Tibial artery (tissue), 4 donors: ENCODE results near the gene PARVA.

Experiments
- DNase-seq, 2 donors: peaks; one replicate each; pipeline ENCODE4 v3.0.0-alpha.2; 2019
- H3K27ac ChIP-seq, 2 donors: fragments of 200-600 bp; sonication (generic) in 1 of 2; 1 replicate in 1 of 2; 2 replicates in 1 of 2; pipeline ENCODE4 v1.5.1; 2018 to 2019; ENCODE audit warnings: mild to moderate bottlenecking in 1 of 2
- H3K27me3 ChIP-seq, 2 donors: fragments of 200-600 bp; sonication (generic) in 1 of 2; one replicate each; pipeline versions ENCODE4 v1.5.1 to v1.6.0; 2016 to 2019
- H3K36me3 ChIP-seq, 3 donors: fragments of 200-600 bp; sonication (generic) in 2 of 3; one replicate each; pipeline ENCODE4 v1.5.1; 2016 to 2019; ENCODE audit warnings: mild to moderate bottlenecking in 2 of 3
- H3K4me1 ChIP-seq, 4 donors: fragments of 200-600 bp; sonication (generic) in 2 of 4; 1 replicate in 3 of 4; 2 replicates in 1 of 4; pipeline ENCODE4 v1.5.1; 2016 to 2019
- H3K4me3 ChIP-seq, 2 donors: fragments of 200-600 bp; sonication (generic) in 1 of 2; 1 replicate in 1 of 2; 2 replicates in 1 of 2; pipeline ENCODE4 v1.5.1; 2018 to 2019; ENCODE audit warnings: mild to moderate bottlenecking in 2 of 2
- H3K9me3 ChIP-seq, 3 donors: fragments of 200-600 bp; sonication (generic) in 1 of 3; one replicate each; pipeline ENCODE4 v1.5.1; 2016 to 2019
- intact Hi-C: fragments of 100-400 bp; cut with DNase I; formaldehyde crosslinking; loops from one replicate; pipeline ENCODE4 v1.15.0; 2023; ENCODE audit warnings: low total_unique reads
- TF ChIP-seq, protein P1 (sequence below), 2 experiments: fragments of 200-600 bp in 1 of 2; fragments of 450-650 bp in 1 of 2; IDR thresholded peaks; one replicate each; pipeline ENCODE4 v1.5.1; 2017 to 2019; ENCODE audit warnings: antibody characterized with exemption in 2 of 2, mild to moderate bottlenecking in 1 of 2, moderate library complexity in 1 of 2

Gene PARVA

DNA sequence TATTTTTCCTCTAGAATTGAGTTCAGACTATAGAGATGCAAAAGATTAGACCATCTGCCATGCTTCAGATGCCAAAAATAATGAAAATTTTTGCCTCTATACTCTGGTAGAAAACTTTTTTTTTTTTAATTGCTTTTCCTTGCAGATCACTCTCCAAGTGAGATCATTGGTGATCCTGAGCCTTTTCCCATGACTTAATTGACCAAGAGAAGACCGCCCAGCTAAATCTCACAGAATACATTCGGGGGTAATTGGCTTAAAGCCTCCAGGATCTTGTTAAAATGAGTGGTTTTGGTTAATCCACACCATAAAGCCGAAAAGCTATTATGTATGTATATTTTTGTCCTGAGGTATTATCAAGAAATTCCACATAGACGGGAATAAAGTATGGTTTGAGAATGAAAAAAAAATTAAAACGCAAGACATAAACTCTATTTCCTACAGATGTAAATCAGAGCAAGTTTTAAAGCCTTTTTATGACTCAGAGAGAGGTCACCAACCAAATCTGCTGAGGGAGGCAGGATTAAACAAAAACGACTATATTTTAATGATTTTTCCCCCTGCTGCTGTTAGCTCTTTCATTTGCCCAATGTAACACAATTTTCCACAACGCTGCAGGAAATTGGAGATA lies 64.0 kb downstream of the PARVA start:
- Histone ChIP-seq H3K27me3 (no peaks in the 10 kb centered on the region), H3K27ac (no peak overlapping the region), H3K9me3 (no peaks in the 10 kb centered on the region), H3K4me1 (peaks cover 0 to 25% (median 2%) of the 10 kb centered on the region in 4 donors), H3K36me3 (peaks cover 0 to 10% (median 0%) of the 10 kb centered on the region in 3 donors), H3K4me3 (no peak overlapping the region)
- TF ChIP-seq, protein P1, sequence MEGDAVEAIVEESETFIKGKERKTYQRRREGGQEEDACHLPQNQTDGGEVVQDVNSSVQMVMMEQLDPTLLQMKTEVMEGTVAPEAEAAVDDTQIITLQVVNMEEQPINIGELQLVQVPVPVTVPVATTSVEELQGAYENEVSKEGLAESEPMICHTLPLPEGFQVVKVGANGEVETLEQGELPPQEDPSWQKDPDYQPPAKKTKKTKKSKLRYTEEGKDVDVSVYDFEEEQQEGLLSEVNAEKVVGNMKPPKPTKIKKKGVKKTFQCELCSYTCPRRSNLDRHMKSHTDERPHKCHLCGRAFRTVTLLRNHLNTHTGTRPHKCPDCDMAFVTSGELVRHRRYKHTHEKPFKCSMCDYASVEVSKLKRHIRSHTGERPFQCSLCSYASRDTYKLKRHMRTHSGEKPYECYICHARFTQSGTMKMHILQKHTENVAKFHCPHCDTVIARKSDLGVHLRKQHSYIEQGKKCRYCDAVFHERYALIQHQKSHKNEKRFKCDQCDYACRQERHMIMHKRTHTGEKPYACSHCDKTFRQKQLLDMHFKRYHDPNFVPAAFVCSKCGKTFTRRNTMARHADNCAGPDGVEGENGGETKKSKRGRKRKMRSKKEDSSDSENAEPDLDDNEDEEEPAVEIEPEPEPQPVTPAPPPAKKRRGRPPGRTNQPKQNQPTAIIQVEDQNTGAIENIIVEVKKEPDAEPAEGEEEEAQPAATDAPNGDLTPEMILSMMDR (IDR thresholded peaks at IDR 0.05) = no peak
- intact Hi-C loops = no loop called here
- DNase-seq = no peak

DNA sequence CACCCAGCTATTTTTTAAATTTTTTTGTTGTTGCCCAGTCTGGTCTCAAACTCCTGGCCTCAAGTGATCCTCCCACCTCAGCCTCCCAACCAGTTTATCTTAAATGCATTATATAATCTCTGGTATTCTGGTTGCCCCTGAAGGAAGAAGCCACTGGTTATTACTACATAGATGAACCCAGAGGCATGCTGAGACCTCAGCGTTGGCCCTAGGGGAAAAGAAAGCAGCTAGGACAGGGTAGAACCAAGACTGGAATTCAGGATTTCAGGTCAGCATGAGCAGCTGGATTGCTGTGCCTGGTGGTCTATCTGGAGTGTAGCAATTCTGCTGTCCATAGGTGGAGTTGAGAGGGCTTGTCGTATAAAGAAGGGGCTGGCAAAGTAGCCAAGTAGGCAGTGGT lies 67.2 kb downstream of the PARVA start:
- no peaks in the 10 kb centered on the region for H3K9me3 ChIP-seq
- H3K4me3 ChIP-seq = no peak overlapping the region
- peaks cover 0 to 18% (median 3%) of the 10 kb centered on the region in 4 donors for H3K4me1 ChIP-seq
- H3K27me3 ChIP-seq = no peaks in the 10 kb centered on the region
- peaks cover 0 to 10% (median 0%) of the 10 kb centered on the region in 3 donors for H3K36me3 ChIP-seq
- no peak for DNase-seq
- TF ChIP-seq, protein P1 (IDR thresholded peaks at IDR 0.05) = no peak
- intact Hi-C loops = no loop called here
- H3K27ac ChIP-seq = no peak overlapping the region

DNA sequence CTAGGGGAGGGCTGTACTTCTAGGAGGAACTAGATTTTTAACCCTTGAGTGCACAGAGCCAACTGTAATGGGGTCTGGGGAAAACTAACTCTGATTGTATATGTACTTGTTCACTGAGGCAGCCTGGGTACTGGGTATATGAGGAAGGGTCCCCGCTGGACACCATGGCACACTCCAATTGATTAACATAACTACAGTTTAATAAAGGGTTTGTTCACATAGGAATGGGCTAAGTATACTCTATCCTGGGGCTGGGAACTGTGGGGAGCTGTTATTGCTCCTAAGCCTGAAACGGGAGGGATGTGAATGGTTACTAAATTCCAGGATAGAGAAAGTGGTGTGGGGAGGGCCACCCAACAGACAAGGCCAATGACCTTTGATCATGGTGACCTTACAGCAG lies 67.6 kb downstream of the PARVA start:
- DNase-seq = no peak
- peaks cover 0 to 19% (median 4%) of the 10 kb centered on the region in 4 donors for H3K4me1 ChIP-seq
- no peaks in the 10 kb centered on the region for H3K9me3 ChIP-seq
- intact Hi-C loops = no loop called here
- TF ChIP-seq, protein P1 (IDR thresholded peaks at IDR 0.05) = no peak
- no peak overlapping the region for H3K4me3 ChIP-seq
- no peaks in the 10 kb centered on the region for H3K27me3 ChIP-seq
- peaks cover 0 to 10% (median 0%) of the 10 kb centered on the region in 3 donors for H3K36me3 ChIP-seq
- H3K27ac ChIP-seq = no peak overlapping the region

DNA sequence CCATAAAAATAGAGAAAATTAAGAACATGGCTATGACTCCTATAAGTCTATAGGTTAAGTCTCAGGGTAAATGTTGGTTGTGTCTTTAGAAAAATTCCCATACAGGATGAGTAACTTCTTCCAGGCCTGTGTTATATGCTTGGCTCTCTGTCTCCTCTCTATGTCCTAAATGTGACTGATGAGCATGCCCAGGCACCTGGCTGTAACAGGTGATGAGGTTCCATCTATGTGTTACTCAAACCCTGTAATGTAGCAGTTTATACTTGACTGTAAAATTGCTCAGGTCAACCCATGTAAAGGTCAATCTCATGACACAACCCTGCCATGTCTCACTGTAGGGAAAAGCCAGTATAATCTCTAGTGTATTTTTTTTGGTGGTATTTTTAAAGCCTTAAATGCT lies 69.5 kb downstream of the PARVA start:
- Histone ChIP-seq H3K27me3 (no peaks in the 10 kb centered on the region), H3K4me1 (peaks cover 0 to 31% (median 6%) of the 10 kb centered on the region in 4 donors), H3K4me3 (no peak overlapping the region), H3K9me3 (no peaks in the 10 kb centered on the region), H3K36me3 (peaks cover 0 to 10% (median 0%) of the 10 kb centered on the region in 3 donors), H3K27ac (no peak overlapping the region)
- intact Hi-C loops = no loop called here
- TF ChIP-seq, protein P1 (IDR thresholded peaks at IDR 0.05) = no peak
- no peak for DNase-seq

DNA sequence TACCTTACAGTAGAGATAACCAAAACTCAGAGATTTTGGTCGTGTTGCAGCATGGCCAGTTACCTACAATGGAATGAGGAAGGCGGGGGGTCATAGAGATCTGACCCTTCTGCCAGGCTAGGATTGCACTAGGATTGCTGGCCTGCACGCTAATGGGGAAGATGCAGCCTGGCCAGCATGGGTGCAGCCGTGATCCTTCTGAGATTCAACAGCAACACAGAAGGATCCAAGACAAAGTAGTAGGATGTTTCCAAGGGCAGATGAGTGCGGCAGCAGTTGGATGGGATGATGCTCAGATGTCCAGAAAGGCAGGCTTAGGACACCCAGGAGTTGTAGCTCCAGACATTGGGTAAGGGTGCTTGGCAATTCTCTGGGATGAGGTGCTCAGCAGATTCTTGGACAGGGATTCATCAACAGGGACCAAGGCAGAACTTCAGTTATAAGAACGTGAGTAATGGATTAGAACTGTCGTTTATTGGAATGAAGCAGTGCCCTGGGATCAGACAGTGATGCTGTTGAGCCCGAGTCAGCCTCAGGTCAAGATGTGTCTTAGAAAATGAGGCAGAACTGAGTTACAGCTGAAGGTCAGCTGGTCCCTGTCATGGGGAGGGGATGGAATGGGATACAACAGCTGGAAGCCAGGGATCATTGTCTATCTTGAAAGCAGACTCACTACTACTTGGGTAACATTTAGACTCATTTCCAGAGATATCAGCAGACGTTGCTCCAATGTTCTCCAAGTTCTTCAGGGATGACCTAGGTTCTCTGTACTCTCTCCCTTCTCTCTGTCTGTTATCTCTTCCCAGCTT lies 71.0 kb downstream of the PARVA start:
- H3K27ac ChIP-seq = no peak overlapping the region
- H3K9me3 ChIP-seq = no peaks in the 10 kb centered on the region

More for the DNA sequence above, 71.0 kb downstream of the PARVA start:
- intact Hi-C loops = no loop called here
- no peak for DNase-seq
- Histone ChIP-seq H3K27me3 (no peaks in the 10 kb centered on the region), H3K4me1 (peaks cover 0 to 39% (median 6%) of the 10 kb centered on the region in 4 donors), H3K36me3 (peaks cover 0 to 10% (median 0%) of the 10 kb centered on the region in 3 donors), H3K4me3 (no peak overlapping the region)
- TF ChIP-seq, protein P1 (IDR thresholded peaks at IDR 0.05) = no peak
